ENCODE results near the gene RANBP9.

The RANBP9 gene

GRCh38 chr6:13597073-13597472 is 114.6 kb downstream of the RANBP9 start:
- no peak for DNase-seq (ENCODE audit: low read depth)
- no peak for TF ChIP-seq CTCF (IDR thresholded peaks at IDR 0.05; ENCODE audit: low read length, missing control alignments)

GRCh38 chr6:13593720-13594119 is 117.9 kb downstream of the RANBP9 start:
- TF ChIP-seq CTCF (IDR thresholded peaks at IDR 0.05; ENCODE audit: low read length, missing control alignments) = no peak
- H3K4me3 ChIP-seq (replicated peaks; ENCODE audit: low read depth, low read length) = no peak overlapping the region
- peak; percentile 62 for DNase-seq (ENCODE audit: low read depth)

More at GRCh38 chr6:13597073-13597472, 114.6 kb downstream of the RANBP9 start:
- H3K4me3 ChIP-seq (replicated peaks; ENCODE audit: low read depth, low read length) = no peak overlapping the region

- H3K4me3 ChIP-seq (replicated peaks; ENCODE audit: low read depth, low read length) = no peak overlapping the region
- TF ChIP-seq CTCF (IDR thresholded peaks at IDR 0.05; ENCODE audit: low read length, missing control alignments) = no peak
- DNase-seq (ENCODE audit: low read depth) = no peak
Measured at GRCh38 chr6:13593103-13593502, 118.5 kb downstream of the RANBP9 start.

- no peak for TF ChIP-seq CTCF (IDR thresholded peaks at IDR 0.05; ENCODE audit: low read length, missing control alignments)
- no peak overlapping the region for H3K4me3 ChIP-seq (replicated peaks; ENCODE audit: low read depth, low read length)
- no peak for DNase-seq (ENCODE audit: low read depth)
Measured at GRCh38 chr6:13591205-13591921, 120.3 kb downstream of the RANBP9 start.

- no peak overlapping the region for H3K4me3 ChIP-seq (replicated peaks; ENCODE audit: low read depth, low read length)
- no peak for TF ChIP-seq CTCF (IDR thresholded peaks at IDR 0.05; ENCODE audit: low read length, missing control alignments)
- DNase-seq (ENCODE audit: low read depth) = no peak
Measured at GRCh38 chr6:13590574-13591153, 121.0 kb downstream of the RANBP9 start.

- DNase-seq (ENCODE audit: low read depth) = no peak
Measured at GRCh38 chr6:13589801-13590200, 121.8 kb downstream of the RANBP9 start.

More at GRCh38 chr6:13589801-13590200, 121.8 kb downstream of the RANBP9 start:
- H3K4me3 ChIP-seq (replicated peaks; ENCODE audit: low read depth, low read length) = no peak overlapping the region
- TF ChIP-seq CTCF (IDR thresholded peaks at IDR 0.05; ENCODE audit: low read length, missing control alignments) = no peak
